Measurements from ENCODE around the gene DUOXA2.

DUOXA2 gene

GRCh38 chr15:45167631-45168205, 53.6 kb downstream of the DUOXA2 start:
- Histone ChIP-seq H3K4me1 (ENCODE audit: control insufficient read depth, insufficient read depth, low read length) (0 out of 2 replicates have a peak, but pooled peaks cover 2% of the 10 kb centered on the region), H3K9me3 (ENCODE audit: control insufficient read depth, insufficient read depth, low read depth, low read length) (no peaks in the 10 kb centered on the region), H3K4me3 (ENCODE audit: low read depth, low read length) (no peak overlapping the region; the same call in 1 of the 2 replicates), H3K27ac (ENCODE audit: extremely low read depth, low read depth, low read length) (no peak overlapping the region), H3K36me3 (ENCODE audit: control insufficient read depth in 2 of 2, insufficient read depth in 1 of 2, low read length in 2 of 2) (no peaks in the 10 kb centered on the region)
- ChIA-PET CTCF (interaction anchor here (0.6 to 1.8 kb wide), 10 partner anchors 9 to 290 kb away, joined by 3 to 9 read pairs (median 3); no protein-coding TSS in a partner anchor), POLR2A (interaction anchor here (0.9 to 2.5 kb wide), 2 partner anchors 20 to 33 kb away, joined by 3 to 13 read pairs; partner anchors contain the start of gene SHF)
- TF ChIP-seq KLF10 (tag by site-specific recombination; IDR thresholded peaks at IDR 0.05) (no peak), SP3 (tag by site-specific recombination; IDR thresholded peaks at IDR 0.05) (no peak), ZFP69B (tag by site-specific recombination; IDR thresholded peaks at IDR 0.05) (no peak), ZNF449 (tag by site-specific recombination; IDR thresholded peaks at IDR 0.05) (no peak), ZNF768 (tag by site-specific recombination; IDR thresholded peaks at IDR 0.05) (no peak), OVOL3 (tag by site-specific recombination; IDR thresholded peaks at IDR 0.05) (no peak), ZBTB48 (tag by site-specific recombination; IDR thresholded peaks at IDR 0.05) (peak; percentile 26; the same call in 1 of the 2 replicates)

Data from HEK293 (cell line).